Tibial nerve (tissue), 3 donors: Measurements from ENCODE around the gene GRP.

Source experiments
- POLR2A ChIP-seq, 2 donors: fragments of 450-650 bp; IDR thresholded peaks; one replicate each; pipeline ENCODE4 v1.6.1; 2017; ENCODE audit warnings: antibody characterized with exemption in 2 of 2, mild to moderate bottlenecking in 2 of 2, moderate library complexity in 2 of 2
- TF ChIP-seq, protein P1 (sequence below), 5 experiments: fragments of 200-600 bp in 3 of 5; fragments of 450-650 bp in 2 of 5; sonication (generic) in 3 of 5; IDR thresholded peaks; one replicate each; pipeline ENCODE4 v1.5.1; 2016 to 2019; ENCODE audit warnings: antibody characterized with exemption in 5 of 5, mild to moderate bottlenecking in 3 of 5, moderate library complexity in 2 of 5

DNA sequence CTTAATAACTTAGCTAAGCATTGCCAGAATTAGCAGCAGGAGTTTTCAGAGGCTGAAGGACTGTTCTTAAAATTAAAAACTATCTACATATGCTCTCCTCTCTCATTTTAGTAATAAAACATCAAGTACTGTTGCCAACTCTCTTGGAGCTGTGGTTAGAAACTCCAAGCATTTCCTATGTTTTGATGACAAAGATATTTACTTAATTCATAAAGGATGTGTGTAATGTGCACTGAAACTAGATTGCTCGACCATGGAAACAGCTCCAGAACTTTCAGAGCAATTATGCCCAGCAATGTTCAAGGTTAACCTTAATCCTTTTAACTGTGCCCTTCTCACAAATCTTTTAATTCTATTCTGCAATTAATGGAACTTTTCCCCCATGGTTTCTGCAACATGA lies 8.4 kb downstream of the GRP start:
- TF ChIP-seq POLR2A (IDR thresholded peaks at IDR 0.05): no peak
- TF ChIP-seq, protein P1, sequence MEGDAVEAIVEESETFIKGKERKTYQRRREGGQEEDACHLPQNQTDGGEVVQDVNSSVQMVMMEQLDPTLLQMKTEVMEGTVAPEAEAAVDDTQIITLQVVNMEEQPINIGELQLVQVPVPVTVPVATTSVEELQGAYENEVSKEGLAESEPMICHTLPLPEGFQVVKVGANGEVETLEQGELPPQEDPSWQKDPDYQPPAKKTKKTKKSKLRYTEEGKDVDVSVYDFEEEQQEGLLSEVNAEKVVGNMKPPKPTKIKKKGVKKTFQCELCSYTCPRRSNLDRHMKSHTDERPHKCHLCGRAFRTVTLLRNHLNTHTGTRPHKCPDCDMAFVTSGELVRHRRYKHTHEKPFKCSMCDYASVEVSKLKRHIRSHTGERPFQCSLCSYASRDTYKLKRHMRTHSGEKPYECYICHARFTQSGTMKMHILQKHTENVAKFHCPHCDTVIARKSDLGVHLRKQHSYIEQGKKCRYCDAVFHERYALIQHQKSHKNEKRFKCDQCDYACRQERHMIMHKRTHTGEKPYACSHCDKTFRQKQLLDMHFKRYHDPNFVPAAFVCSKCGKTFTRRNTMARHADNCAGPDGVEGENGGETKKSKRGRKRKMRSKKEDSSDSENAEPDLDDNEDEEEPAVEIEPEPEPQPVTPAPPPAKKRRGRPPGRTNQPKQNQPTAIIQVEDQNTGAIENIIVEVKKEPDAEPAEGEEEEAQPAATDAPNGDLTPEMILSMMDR (IDR thresholded peaks at IDR 0.05): no peak
